Measurements from ENCODE around the gene HPS1. TPM values are rescaled to one million over a fixed set of nuclear protein-coding genes. Genes with fewer than 3 reads are reported as not detected.

The HPS1 gene
- total RNA-seq (2021; ENCODE audit: unreplicated experiment) (146 TPM), Bru-seq, nascent RNA (percentile 88 among the genes with signal in this experiment), BruChase-seq, experiment 1, labeled RNA remaining after a 2-hour chase (percentile 79 among the genes with signal in this experiment), BruChase-seq, experiment 2, labeled RNA remaining after a 6-hour chase (percentile 77 among the genes with signal in this experiment)
- 126 TPM for polyA plus RNA-seq (2012; ENCODE audit: insufficient read length)
- long read RNA-seq, transcript HPS1-207 (4 exons, 922 nt) = minor isoform, 11 of 259 reads
- long read RNA-seq, transcript HPS1-201 (20 exons, 3,703 nt) = major isoform, 12 of 259 reads
- long read RNA-seq, transcript HPS1-202 (10 exons, 1,580 nt) = minor isoform, 6 of 259 reads
- long read RNA-seq, partial matches to known transcripts = 120 of 259 reads
- long read RNA-seq, other reads (novel, unspliced or antisense) = 110 of 259 reads

- POLR2A ChIA-PET = no interaction called here
- in situ Hi-C loops (cut with HindIII; ENCODE audit: low pct_unique_long_range_greater_than_20kb, low sequenced_read_pairs) (no loop called here), intact Hi-C loops (cut with micrococcal nuclease; ENCODE audit: unreplicated experiment) (no loop called here)
- ATAC-seq (peak; percentile 97), DNase-seq (ENCODE audit: low read depth, low spot score) (no peak)
- H3K27ac ChIP-seq (ENCODE audit: low read length) = peak within 1 kb of the TSS; percentile 98
- no peaks in the 10 kb centered on the region for H3K9me3 ChIP-seq (ENCODE audit: control insufficient read depth, insufficient read depth, low read depth, low read length)
- TF ChIP-seq SIN3A (IDR thresholded peaks at IDR 0.05; ENCODE audit: borderline replicate concordance, insufficient read depth, low read depth, low read length) (peak; percentile 96; the same call in 1 of the 2 replicates), REST (IDR thresholded peaks at IDR 0.05; ENCODE audit: insufficient read depth in 1 of 2, low read depth in 2 of 2, low read length in 1 of 2) (no peak), POLR2AphosphoS5 (IDR thresholded peaks at IDR 0.05; ENCODE audit: low read depth, low read length) (peak; percentile 93)
- TF ChIP-seq, protein P1, sequence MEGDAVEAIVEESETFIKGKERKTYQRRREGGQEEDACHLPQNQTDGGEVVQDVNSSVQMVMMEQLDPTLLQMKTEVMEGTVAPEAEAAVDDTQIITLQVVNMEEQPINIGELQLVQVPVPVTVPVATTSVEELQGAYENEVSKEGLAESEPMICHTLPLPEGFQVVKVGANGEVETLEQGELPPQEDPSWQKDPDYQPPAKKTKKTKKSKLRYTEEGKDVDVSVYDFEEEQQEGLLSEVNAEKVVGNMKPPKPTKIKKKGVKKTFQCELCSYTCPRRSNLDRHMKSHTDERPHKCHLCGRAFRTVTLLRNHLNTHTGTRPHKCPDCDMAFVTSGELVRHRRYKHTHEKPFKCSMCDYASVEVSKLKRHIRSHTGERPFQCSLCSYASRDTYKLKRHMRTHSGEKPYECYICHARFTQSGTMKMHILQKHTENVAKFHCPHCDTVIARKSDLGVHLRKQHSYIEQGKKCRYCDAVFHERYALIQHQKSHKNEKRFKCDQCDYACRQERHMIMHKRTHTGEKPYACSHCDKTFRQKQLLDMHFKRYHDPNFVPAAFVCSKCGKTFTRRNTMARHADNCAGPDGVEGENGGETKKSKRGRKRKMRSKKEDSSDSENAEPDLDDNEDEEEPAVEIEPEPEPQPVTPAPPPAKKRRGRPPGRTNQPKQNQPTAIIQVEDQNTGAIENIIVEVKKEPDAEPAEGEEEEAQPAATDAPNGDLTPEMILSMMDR (IDR thresholded peaks at IDR 0.05) = no peak
- CTCF ChIA-PET = no interaction called here
- H3K4me3 ChIP-seq (ENCODE audit: low read depth in 2 of 2, low read length in 2 of 2) = peak within 1 kb of the TSS; percentile 57 to 85
- H3K27me3 ChIP-seq (ENCODE audit: control insufficient read depth, insufficient read depth, low read length) = no peaks in the 10 kb centered on the region; the same call in 1 of the 2 replicates
- peaks cover 12% of the 10 kb centered on the region for H3K4me1 ChIP-seq (ENCODE audit: control insufficient read depth, insufficient read depth, low read length)
- peaks cover 9% of the 10 kb centered on the region for H3K36me3 ChIP-seq (ENCODE audit: control insufficient read depth, insufficient read depth, low read length)
- no TSS peak for BruUV-seq (replicated peaks)
Observed at GRCh38 chr10:98446661-98447221, at the start of gene HPS1. TSS of gene HPS1 (minus strand) at chr10:98446935. CDS start at chr10:98443240, 3,695 bp downstream.

DNA sequence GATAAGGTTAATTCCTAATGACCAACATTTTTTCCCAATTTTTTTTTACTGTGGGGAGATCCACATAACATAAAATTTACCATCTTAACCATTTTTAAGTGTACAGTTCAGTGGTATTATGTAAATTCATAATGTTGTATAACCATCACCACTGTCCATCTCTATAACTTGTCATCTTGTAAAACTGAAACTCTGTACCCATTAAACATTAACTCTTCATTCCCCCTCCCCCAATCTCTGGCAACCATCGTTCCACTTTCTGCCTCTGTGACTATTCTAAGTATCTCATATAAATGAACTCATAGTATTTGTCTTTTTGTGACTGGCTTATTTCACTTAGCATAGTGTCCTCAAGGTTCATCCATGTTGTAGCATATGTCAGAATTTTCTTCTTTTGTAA lies 46.0 kb upstream of the HPS1 start:
- in situ Hi-C loops (cut with HindIII; ENCODE audit: low pct_unique_long_range_greater_than_20kb, low sequenced_read_pairs) (no loop called here), intact Hi-C loops (cut with micrococcal nuclease; ENCODE audit: unreplicated experiment) (no loop called here)
- Histone ChIP-seq H3K27me3 (ENCODE audit: control insufficient read depth, insufficient read depth, low read length) (no peaks in the 10 kb centered on the region), H3K4me3 (ENCODE audit: low read depth in 2 of 2, low read length in 2 of 2) (no peak overlapping the region), H3K4me1 (ENCODE audit: control insufficient read depth, insufficient read depth, low read length) (no peaks in the 10 kb centered on the region), H3K27ac (ENCODE audit: low read length) (no peak overlapping the region), H3K9me3 (ENCODE audit: control insufficient read depth, insufficient read depth, low read depth, low read length) (no peaks in the 10 kb centered on the region), H3K36me3 (ENCODE audit: control insufficient read depth, insufficient read depth, low read length) (no peaks in the 10 kb centered on the region)
- TF ChIP-seq POLR2AphosphoS5 (IDR thresholded peaks at IDR 0.05; ENCODE audit: low read depth, low read length) (no peak), TCF7L2 (IDR thresholded peaks at IDR 0.05; ENCODE audit: low read depth, low read length) (no peak), REST (IDR thresholded peaks at IDR 0.05; ENCODE audit: insufficient read depth in 1 of 2, low read depth in 2 of 2, low read length in 1 of 2) (no peak), SIN3A (IDR thresholded peaks at IDR 0.05; ENCODE audit: borderline replicate concordance, insufficient read depth, low read depth, low read length) (no peak)
- TF ChIP-seq, protein P1 (IDR thresholded peaks at IDR 0.05) = no peak
- ChIA-PET POLR2A (no interaction called here), CTCF (no interaction called here)
- ATAC-seq = no peak
- no peak for DNase-seq (ENCODE audit: low read depth, low spot score)
- no TSS peak for BruUV-seq (replicated peaks)

Measured in Panc1 (cell line).